GM12891 (cell line): Measurements from ENCODE around the gene MEF2C.

Experiments used
- DNase-seq: peaks from one replicate; pipeline ENCODE4 v3.0.0; 2011; ENCODE audit warnings: low spot score; ENCODE audit not compliant: insufficient read length
- FAIRE-seq: peaks from 2 replicates; lab custom pipeline; 2011; peaks lifted over from hg19 to GRCh38; lab: Jason Lieb, UNC
- PAX5 ChIP-seq: IDR thresholded peaks from 2 replicates; pipeline ENCODE4 v1.6.1; 2011; ENCODE audit warnings: low read length, moderate library complexity, mild to moderate bottlenecking; ENCODE audit not compliant: insufficient read depth, severe bottlenecking
- POLR2A ChIP-seq: IDR thresholded peaks from 2 replicates; pipeline ENCODE4 v1.6.1; 2011; ENCODE audit warnings: low read depth, low read length, control low read depth
- POLR2AphosphoS5 ChIP-seq: IDR thresholded peaks from 2 replicates; pipeline ENCODE4 v1.6.1; 2011; ENCODE audit warnings: low read depth, low read length, control low read depth
- POU2F2 ChIP-seq: IDR thresholded peaks from 2 replicates; pipeline ENCODE4 v1.6.1; 2011; ENCODE audit warnings: low read depth, mild to moderate bottlenecking, control low read depth, low read length, moderate library complexity
- SPI1 ChIP-seq: IDR thresholded peaks from 2 replicates; pipeline ENCODE4 v1.6.1; 2011; ENCODE audit warnings: low read depth, low read length, control low read depth
- TAF1 ChIP-seq: IDR thresholded peaks from 2 replicates; pipeline ENCODE4 v1.6.1; 2011; ENCODE audit warnings: low read depth, low read length, control low read depth

MEF2C gene

DNA sequence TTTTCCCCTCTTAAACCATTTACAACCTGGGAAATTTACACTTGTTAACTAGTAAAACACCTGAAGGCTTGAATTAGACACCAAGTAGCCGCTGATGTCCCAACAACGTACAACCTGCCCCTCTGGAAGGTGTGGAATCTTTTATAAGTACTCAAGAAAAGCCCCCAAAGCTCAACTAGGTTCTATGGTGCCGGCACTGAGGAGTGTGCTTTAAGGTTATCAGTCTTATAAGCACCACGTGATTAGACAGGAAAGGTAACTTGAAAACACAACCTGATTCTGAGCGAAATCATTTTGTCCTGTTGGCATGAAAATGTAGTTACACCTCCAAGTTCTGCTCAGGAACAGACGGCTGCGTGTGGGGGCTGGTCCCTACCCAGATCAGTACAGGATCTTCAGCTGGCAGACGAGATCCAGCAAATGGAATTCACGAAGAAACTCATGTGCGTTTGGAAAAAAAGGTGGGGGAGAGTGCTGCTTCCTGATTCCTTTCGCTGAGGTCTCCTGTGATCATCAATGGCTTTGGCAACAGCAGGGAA, 195.5 kb downstream of the MEF2C start:
- DNase-seq (no peak), FAIRE-seq (no peak)
- TF ChIP-seq TAF1 (no peak), POLR2A (no peak), SPI1 (no peak)

DNA sequence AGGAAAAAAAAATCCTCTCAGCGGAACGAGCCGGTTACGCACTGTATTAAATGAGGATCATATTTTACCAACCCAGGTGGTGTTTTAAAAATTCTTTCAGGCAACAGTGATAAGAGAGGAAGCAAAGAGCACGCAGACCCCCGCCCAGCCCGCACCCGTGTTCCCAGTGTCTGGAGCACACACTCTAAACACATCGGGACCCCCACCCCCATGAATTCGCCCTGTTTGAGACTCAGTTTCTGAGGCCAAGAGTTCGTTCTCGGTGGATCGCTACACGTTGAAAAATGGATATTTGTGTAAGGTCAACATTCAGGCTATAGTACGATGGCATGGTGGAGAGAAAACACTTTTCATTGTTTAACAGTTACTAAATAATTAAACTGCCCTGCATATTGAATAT, 196.3 kb downstream of the MEF2C start:
- TF ChIP-seq POLR2AphosphoS5: no peak
- no peak for TF ChIP-seq PAX5
- TF ChIP-seq POLR2A: no peak
- no peak for TF ChIP-seq POU2F2
- no peak for TF ChIP-seq SPI1
- no peak for TF ChIP-seq TAF1
- FAIRE-seq: no peak
- DNase-seq: no peak

GRCh38 chr5:88685591-88686541, 197.1 kb downstream of the MEF2C start:
- DNase-seq: no peak
- FAIRE-seq: no peak
- no peak for TF ChIP-seq POLR2AphosphoS5
- no peak for TF ChIP-seq POLR2A
- no peak for TF ChIP-seq POU2F2
- no peak for TF ChIP-seq SPI1
- no peak for TF ChIP-seq PAX5

GRCh38 chr5:88683506-88684135, 199.4 kb downstream of the MEF2C start:
- DNase-seq: no peak

GRCh38 chr5:88682881-88683361, 200.1 kb downstream of the MEF2C start:
- DNase-seq (no peak), FAIRE-seq (no peak)

More at GRCh38 chr5:88683506-88684135, 199.4 kb downstream of the MEF2C start:
- FAIRE-seq: peak; percentile 83
- TF ChIP-seq POU2F2 (no peak), SPI1 (no peak), TAF1 (no peak)

GRCh38 chr5:88682131-88682530, 200.9 kb downstream of the MEF2C start:
- no peak for TF ChIP-seq POU2F2
- no peak for TF ChIP-seq POLR2A
- no peak for TF ChIP-seq TAF1
- no peak for TF ChIP-seq SPI1
- no peak for TF ChIP-seq PAX5
- no peak for TF ChIP-seq POLR2AphosphoS5
- no peak for FAIRE-seq
- DNase-seq: no peak

More at GRCh38 chr5:88682881-88683361, 200.1 kb downstream of the MEF2C start:
- TF ChIP-seq POU2F2: no peak
- TF ChIP-seq TAF1: no peak
- TF ChIP-seq POLR2AphosphoS5: no peak
- TF ChIP-seq PAX5: no peak
- no peak for TF ChIP-seq SPI1
- TF ChIP-seq POLR2A: no peak

DNA sequence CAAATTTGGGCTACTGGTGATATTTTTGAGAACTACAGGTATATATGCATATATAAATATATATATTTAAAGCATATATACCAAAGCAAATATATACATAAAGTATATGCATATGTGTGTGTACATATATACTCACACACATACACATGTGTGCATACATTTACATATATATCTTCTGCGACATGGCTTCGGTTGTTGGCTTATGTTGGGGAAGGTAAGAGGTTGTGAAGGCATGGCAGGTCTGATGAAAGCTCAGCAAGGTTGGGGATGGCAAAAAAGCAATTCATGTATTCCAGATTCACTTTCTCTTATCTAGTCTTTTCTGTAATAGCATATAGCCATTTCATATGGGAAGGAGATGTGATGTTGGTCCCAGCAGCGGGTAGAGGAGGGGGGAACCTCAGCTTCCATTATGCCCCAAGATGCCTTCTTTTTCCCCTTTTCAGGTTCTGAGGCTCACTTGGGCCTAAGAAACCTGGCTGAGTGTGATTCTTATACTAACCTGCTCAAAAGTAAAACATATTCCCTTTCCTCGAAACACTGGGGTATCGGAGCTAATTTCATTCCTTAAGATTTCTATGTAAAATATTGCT, 201.7 kb downstream of the MEF2C start:
- TF ChIP-seq PAX5: no peak
- DNase-seq (no peak), FAIRE-seq (no peak)

- TF ChIP-seq PAX5 (no peak), SPI1 (no peak), POLR2A (no peak), POLR2AphosphoS5 (no peak), POU2F2 (no peak), TAF1 (no peak)
- peak; percentile 73 for DNase-seq
- FAIRE-seq: peak; percentile 76
Measured at GRCh38 chr5:88680253-88681132, 202.5 kb downstream of the MEF2C start.

DNA sequence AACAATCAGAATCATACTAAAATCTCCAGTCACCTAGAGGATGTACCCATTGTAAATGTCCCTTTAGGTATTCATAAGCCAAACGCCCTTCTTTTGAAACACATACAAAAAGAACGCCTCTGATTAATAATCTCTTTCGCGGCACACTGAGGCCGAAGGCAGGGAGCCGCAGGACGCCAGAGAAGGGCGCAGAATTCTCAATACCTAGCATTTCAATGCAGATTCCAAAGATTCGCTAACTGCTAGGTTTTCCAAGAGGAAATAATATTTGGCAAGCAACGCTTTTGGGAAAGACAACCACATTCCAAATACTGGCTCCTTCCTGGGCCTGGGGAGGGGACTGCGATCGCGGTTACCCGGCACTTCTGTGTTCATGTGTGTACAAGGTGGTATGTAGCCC, 203.3 kb downstream of the MEF2C start:
- DNase-seq (no peak), FAIRE-seq (no peak)
- TF ChIP-seq SPI1 (no peak), POU2F2 (no peak), POLR2A (no peak), POLR2AphosphoS5 (no peak), TAF1 (no peak), PAX5 (no peak)
